Esophagus squamous epithelium (tissue), 4 donors: ENCODE results near the gene TALDO1.

Experiments used
- CTCF ChIP-seq, 6 experiments: fragments of 450-650 bp in 4 of 6; fragments of 200-600 bp in 2 of 6; sonication (generic) in 2 of 6; IDR thresholded peaks; one replicate each; pipeline ENCODE4 v1.5.1; 2016 to 2019; ENCODE audit warnings: antibody characterized with exemption in 6 of 6, mild to moderate bottlenecking in 4 of 6, moderate library complexity in 4 of 6
- POLR2A ChIP-seq, 4 donors: fragments of 450-650 bp; IDR thresholded peaks; one replicate each; pipeline ENCODE4 v1.6.1; 2017; ENCODE audit warnings: antibody characterized with exemption in 4 of 4, mild to moderate bottlenecking in 4 of 4, moderate library complexity in 3 of 4

- TF ChIP-seq CTCF (IDR thresholded peaks at IDR 0.05): peak in 1 of 6 experiments; percentile 13
- no peak for TF ChIP-seq POLR2A (IDR thresholded peaks at IDR 0.05)
These were observed 61.4 kb downstream of the TALDO1 start for GRCh38 chr11:808427-809286.
